ENCODE measurements around the gene FOXJ3. TPM values are rescaled to one million over a fixed set of nuclear protein-coding genes. Genes with fewer than 3 reads are reported as not detected.

The FOXJ3 gene
- total RNA-seq: 12.4 and 16.1 TPM in 2 replicates

GRCh38 chr1:42335050-42335808, at the start of gene FOXJ3:
Gene FOXJ3, minus strand, starts transcription at chr1:42335235. Its CDS starts 24,142 bp downstream, at chr1:42311093.
- peak; percentile 87 for DNase-seq (ENCODE audit: low read depth, low spot score)

GRCh38 chr1:42381280-42381673, 46.2 kb upstream of the FOXJ3 start:
- no peak for DNase-seq (ENCODE audit: low read depth, low spot score)

GRCh38 chr1:42380586-42381279, 45.7 kb upstream of the FOXJ3 start, which contains the start of gene RIMKLA:
Gene RIMKLA, plus strand, starts transcription at chr1:42380792. Its CDS starts 143 bp downstream, at chr1:42380935.
- DNase-seq (ENCODE audit: low read depth, low spot score): no peak

- no peak for DNase-seq (ENCODE audit: low read depth, low spot score)
These were observed 45.0 kb upstream of the FOXJ3 start for GRCh38 chr1:42379794-42380585.

GRCh38 chr1:42372796-42373195, 37.8 kb upstream of the FOXJ3 start:
- DNase-seq (ENCODE audit: low read depth, low spot score): no peak

GRCh38 chr1:42370876-42371549, 36.0 kb upstream of the FOXJ3 start:
- DNase-seq (ENCODE audit: low read depth, low spot score): no peak

- no peak for DNase-seq (ENCODE audit: low read depth, low spot score)
These were observed 34.4 kb upstream of the FOXJ3 start for GRCh38 chr1:42369471-42369870.

GRCh38 chr1:42368096-42368795, 33.2 kb upstream of the FOXJ3 start:
- DNase-seq (ENCODE audit: low read depth, low spot score): no peak

- DNase-seq (ENCODE audit: low read depth, low spot score): no peak
These were observed 30.1 kb upstream of the FOXJ3 start for GRCh38 chr1:42365118-42365517.

GRCh38 chr1:42364542-42364941, 29.5 kb upstream of the FOXJ3 start:
- DNase-seq (ENCODE audit: low read depth, low spot score): no peak

- no peak for DNase-seq (ENCODE audit: low read depth, low spot score)
These were observed 29.1 kb upstream of the FOXJ3 start for GRCh38 chr1:42364089-42364488.

GRCh38 chr1:42359466-42359865, 24.4 kb upstream of the FOXJ3 start:
- DNase-seq (ENCODE audit: low read depth, low spot score): no peak

- no peak for DNase-seq (ENCODE audit: low read depth, low spot score)
These were observed 23.8 kb upstream of the FOXJ3 start for GRCh38 chr1:42358791-42359190.

- DNase-seq (ENCODE audit: low read depth, low spot score): no peak
These were observed 15.1 kb upstream of the FOXJ3 start for GRCh38 chr1:42350086-42350485.

- no peak for DNase-seq (ENCODE audit: low read depth, low spot score)
These were observed 13.5 kb upstream of the FOXJ3 start for GRCh38 chr1:42348498-42348897.

- no peak for DNase-seq (ENCODE audit: low read depth, low spot score)
These were observed 8.0 kb upstream of the FOXJ3 start for GRCh38 chr1:42343049-42343448.

GRCh38 chr1:42340901-42341300, 5.9 kb upstream of the FOXJ3 start:
- DNase-seq (ENCODE audit: low read depth, low spot score): no peak

- no peak for DNase-seq (ENCODE audit: low read depth, low spot score)
These were observed 5.1 kb upstream of the FOXJ3 start for GRCh38 chr1:42340093-42340492.

- no peak for DNase-seq (ENCODE audit: low read depth, low spot score)
These were observed 1.9 kb upstream of the FOXJ3 start for GRCh38 chr1:42336978-42337377.

GRCh38 chr1:42335809-42336518, 929 bp upstream of the FOXJ3 start:
- no peak for DNase-seq (ENCODE audit: low read depth, low spot score)
